HG02610 (cell line): ENCODE data around the gene SLC6A3.
A peak's percentile ranks its signal among the peaks of the same experiment; 100 is the strongest.

Experiments
- ATAC-seq: cut with Tn5 transposase; IDR thresholded peaks from one replicate; pipeline ENCODE4 v1.9.1; 2021; ENCODE audit warnings: mild to moderate bottlenecking, moderate library complexity; ENCODE audit not compliant: unreplicated experiment

The SLC6A3 gene

GRCh38 chr5:1392261-1392660, 53.0 kb downstream of the SLC6A3 start:
- no peak for ATAC-seq

GRCh38 chr5:1391691-1392090, 53.5 kb downstream of the SLC6A3 start:
- no peak for ATAC-seq

GRCh38 chr5:1390861-1391600, 54.2 kb downstream of the SLC6A3 start:
- no peak for ATAC-seq

- ATAC-seq, result no peak
These were observed 54.9 kb downstream of the SLC6A3 start for GRCh38 chr5:1390333-1390732.

- no peak for ATAC-seq
These were observed 56.8 kb downstream of the SLC6A3 start for GRCh38 chr5:1388383-1388967.

- ATAC-seq, result no peak
These were observed 57.4 kb downstream of the SLC6A3 start for GRCh38 chr5:1387876-1388275.

GRCh38 chr5:1387059-1387755, 58.0 kb downstream of the SLC6A3 start:
- no peak for ATAC-seq

- peak; percentile 32 for ATAC-seq
These were observed 58.9 kb downstream of the SLC6A3 start for GRCh38 chr5:1386274-1386717.

GRCh38 chr5:1385395-1386273, 59.6 kb downstream of the SLC6A3 start:
- peak; percentile 94 for ATAC-seq

GRCh38 chr5:1384521-1384920, 60.7 kb downstream of the SLC6A3 start:
- no peak for ATAC-seq

- no peak for ATAC-seq
These were observed 61.3 kb downstream of the SLC6A3 start for GRCh38 chr5:1383886-1384401.

GRCh38 chr5:1383344-1383743, 61.9 kb downstream of the SLC6A3 start:
- no peak for ATAC-seq

GRCh38 chr5:1382248-1382700, 63.0 kb downstream of the SLC6A3 start:
- no peak for ATAC-seq

GRCh38 chr5:1381370-1382247, 63.6 kb downstream of the SLC6A3 start:
- no peak for ATAC-seq

GRCh38 chr5:1380910-1381309, 64.3 kb downstream of the SLC6A3 start:
- ATAC-seq, result no peak

- peak; percentile 60 for ATAC-seq
These were observed 65.0 kb downstream of the SLC6A3 start for GRCh38 chr5:1380011-1380817.

GRCh38 chr5:1378866-1379659, 66.2 kb downstream of the SLC6A3 start:
- ATAC-seq, result no peak

- ATAC-seq, result no peak
These were observed 67.1 kb downstream of the SLC6A3 start for GRCh38 chr5:1378096-1378495.
